ENCODE measurements around the gene KATNB1. TPM values are rescaled to one million over a fixed set of nuclear protein-coding genes. Genes with fewer than 3 reads are reported as not detected.
"Not testable (repeated sequence)": the region's sequence is repeated elsewhere in the genome, so short reads cannot be mapped to it uniquely, and the experiment has no call there.

Gene KATNB1
- total RNA-seq, 1 donor from 2014 or later, result 32.1 TPM

DNA sequence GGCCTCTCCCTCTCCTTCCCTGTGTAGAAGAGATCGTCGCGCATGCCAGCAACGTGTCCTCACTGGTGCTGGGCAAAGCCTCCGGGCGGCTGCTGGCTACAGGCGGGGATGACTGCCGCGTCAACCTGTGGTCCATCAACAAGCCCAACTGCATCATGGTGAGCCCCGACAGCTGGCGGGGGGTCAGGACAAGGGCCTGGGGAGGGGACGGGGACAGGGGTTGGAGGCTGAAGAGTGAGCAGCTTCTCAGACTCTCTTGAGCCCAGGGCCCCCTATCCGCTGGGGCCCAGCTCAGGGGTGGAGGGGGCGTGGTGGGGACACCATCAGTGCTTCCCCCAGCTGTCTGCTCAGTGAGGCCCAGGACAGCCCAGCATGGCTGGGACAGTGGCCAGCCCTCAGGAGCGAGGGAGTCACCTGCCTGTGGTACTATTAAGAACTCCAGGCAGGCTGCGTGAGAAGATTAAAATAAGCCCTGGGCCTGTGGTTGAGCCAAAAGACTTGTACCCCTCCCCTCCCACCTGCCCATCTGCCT lies 6.2 kb downstream of the KATNB1 start:
- intact Hi-C loops (cut with micrococcal nuclease), result no loop called here

DNA sequence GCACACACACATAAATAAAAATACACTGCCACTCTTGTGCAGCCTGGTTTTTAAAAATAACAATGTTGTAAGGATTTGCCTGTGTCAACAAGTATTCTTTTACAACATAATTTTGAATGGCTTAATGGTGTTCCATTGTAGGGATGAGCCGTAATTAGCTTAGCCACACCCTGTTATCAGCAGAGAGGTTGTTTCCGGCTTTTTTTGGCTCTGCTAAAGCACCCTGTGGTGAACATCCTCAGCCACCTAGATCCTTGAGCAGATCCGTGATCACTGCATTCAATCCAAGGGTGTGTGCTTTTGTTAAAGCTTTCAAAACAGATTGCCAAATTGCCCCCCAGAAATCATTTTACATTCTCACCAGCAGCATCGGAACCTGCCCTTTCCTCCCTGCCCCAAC lies 7.0 kb downstream of the KATNB1 start:
- intact Hi-C loops (cut with micrococcal nuclease), result no loop called here

DNA sequence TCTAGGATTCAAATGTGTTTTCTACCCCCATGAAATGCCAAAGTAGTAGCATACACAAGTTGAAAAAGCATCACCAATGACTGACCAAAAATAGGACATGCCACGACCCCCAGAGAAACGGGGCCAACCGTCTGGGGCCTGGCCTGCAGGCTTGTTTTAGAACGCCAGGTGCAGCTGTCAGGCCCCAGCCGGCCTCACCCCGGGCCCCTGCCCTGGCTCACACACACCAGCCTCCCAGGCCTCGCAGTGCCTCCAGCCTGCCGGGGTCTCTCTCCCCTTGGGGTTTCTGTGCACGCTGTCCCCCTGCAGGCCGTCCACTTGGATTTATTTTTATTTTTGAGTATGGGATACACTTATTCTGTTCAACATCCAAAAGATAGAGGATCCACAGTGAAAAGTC lies 7.9 kb downstream of the KATNB1 start:
- intact Hi-C loops (cut with micrococcal nuclease), result no loop called here

DNA sequence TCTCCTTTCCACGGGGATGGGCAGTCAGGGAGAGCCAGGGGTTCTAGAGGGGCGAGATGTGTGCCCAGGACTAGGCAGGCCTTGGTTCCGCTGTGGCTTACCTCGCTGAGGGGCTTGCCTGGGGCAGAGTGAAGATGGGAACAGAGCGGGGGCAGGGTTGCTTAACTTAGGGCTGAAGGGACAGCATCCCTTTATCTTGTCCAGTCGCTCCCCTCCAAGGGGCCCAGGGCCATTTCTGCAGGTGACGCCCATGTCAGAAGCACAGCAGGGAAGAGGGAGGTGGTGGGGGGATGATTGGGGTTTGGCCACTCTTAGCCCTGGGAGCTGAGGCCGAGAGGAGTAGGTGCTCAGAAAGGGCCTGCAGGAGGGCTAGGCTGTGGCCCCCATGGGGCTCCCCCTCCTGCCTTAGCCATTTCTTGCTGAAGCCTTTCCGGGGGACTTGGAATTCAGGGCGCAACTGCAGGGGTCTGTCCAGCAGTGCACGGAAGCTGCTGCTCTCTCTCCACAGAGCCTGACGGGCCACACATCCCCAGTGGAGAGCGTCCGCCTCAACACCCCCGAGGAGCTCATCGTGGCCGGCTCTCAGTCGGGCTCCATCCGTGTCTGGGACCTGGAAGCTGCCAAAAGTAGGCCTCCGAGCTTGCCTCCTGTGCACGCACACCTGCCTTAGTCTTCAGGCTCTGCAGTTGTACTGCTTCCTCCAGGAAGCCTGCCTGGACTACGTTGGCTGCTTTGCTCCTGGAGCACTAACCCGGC lies 8.5 kb downstream of the KATNB1 start:
- intact Hi-C loops (cut with micrococcal nuclease), result no loop called here

DNA sequence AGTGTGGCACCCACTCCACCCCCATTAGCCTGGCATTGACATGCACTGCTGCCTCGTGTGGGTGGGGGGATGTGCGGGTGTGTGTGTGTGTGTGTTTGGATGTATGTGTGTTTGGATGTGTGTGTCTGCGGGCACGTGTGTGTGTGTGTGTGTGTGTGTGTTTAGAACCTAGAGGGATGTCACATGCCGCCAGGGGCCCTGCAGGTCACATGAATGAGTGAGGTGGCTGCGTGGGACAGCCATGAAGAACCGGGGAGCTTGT lies 9.0 kb downstream of the KATNB1 start:
- intact Hi-C loops (cut with micrococcal nuclease), result no loop called here

DNA sequence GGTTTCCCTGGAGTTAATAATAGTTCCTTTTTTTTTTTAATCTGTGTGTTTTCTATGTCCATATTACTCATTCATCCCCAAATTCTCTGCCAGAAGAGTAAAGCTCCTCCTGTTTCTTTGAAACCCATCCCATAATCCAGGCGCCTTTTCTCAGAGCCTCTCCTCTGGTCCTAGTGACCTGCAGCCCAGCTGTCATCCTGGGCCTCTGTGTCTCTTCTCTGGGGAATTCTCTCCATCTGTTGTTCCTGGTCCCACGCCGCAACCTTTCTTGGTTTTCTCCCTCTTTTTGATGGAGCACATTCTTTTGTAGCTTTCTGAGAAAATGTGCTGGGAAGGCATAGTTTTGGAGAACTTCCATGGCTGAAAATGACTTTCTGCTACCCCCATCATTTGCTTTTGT lies 10.2 kb downstream of the KATNB1 start:
- intact Hi-C loops (cut with micrococcal nuclease), result no loop called here

DNA sequence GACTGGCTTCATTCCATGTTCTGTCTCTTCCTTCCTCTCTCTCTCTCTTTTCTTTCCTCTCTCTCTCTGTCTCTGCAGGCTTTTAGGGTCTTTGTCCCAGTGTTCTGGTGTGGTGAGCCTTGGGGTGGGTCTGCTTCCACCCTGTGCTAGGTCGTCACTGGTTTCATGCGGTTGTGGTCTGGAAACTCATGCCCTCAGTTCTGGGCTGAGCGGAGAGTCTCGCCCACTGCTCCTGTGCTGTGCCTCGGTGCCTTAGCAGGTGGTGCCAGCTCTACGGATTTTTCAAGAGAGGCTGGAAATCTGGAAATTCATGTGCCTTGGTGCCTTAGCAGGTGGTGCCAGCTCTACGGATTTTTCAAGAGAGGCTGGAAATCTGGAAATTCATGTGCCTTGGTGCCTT lies 10.7 kb downstream of the KATNB1 start:
- intact Hi-C loops (cut with micrococcal nuclease), result not testable (repeated sequence)

DNA sequence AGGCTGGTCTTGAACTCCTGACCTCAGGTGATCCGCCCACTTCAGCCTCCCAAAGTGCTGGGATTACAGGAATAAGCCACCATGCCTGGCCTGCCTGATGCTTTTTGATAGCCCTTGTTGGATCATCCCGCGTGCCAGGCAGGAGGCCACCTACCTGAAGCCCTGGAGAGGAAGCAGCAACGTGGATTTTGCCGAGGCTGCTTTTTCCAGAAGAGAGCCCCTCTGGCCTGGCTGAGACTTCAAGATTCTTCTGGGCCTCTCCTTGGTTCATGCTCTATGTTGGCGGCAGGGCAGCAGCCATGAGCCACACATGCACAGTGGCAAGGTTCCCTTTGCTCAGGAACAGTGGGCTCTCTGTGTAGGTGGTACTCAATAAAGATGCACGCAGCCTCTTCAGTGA lies 11.5 kb downstream of the KATNB1 start:
- intact Hi-C loops (cut with micrococcal nuclease), result no loop called here

DNA sequence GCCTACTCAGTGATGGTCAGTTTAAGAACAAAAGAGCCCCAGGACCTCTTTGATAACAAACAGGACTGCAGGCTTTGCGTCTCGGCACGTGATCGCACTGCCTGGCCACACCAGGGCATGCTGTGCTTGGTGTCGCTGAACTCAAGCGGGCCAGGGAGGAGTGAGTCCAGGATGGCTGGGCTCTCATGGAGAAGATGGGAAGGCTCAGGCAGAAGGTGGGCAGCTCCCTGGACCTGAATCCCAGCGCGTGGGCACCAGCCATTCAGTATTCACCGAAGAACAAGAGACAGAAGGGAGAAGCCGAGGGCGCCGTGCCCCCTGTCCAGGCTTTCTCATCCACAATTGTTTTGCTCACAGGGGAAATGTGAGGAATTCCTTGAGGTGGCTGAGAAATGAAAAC lies 11.9 kb downstream of the KATNB1 start:
- intact Hi-C loops (cut with micrococcal nuclease), result no loop called here

DNA sequence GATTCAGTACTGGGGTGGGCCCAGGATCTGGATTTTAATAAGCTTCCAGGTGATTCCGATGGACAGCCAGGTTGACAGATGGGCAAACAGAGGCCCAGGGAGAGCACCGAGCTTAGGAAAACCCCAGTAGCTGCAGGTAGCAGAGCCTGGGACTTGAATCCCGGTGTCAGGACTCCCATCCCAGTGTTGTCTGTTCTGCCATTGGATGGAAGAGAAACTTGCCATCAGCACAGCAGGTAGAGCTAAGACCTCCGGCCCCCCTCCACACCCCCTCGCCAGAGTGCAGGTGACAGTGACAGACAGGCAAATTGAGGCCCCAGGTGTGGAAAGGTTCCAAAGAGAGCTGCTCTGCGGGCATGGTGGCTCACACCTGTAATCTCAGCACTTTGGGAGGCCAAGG lies 12.4 kb downstream of the KATNB1 start:
- intact Hi-C loops (cut with micrococcal nuclease), result no loop called here

DNA sequence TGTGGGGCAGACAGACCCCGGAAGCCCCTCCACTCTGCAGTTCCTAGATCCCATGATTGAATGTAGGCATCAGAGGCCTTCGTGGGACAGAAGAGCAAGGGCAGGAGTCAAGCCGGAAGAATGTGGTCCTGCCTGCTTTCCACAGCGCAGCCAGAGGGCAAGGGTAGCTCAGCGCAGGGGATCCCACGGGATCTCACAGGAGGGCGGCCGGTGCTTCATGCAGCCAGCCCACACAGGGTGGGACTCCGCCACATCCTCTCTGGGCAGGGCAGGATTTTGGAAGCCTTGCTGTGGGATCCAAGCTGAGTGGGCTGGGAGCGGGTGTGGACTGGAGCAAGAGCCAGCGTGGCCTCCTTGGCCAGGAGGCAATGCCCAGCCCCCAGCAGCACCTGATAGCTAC lies 13.0 kb downstream of the KATNB1 start:
- intact Hi-C loops (cut with micrococcal nuclease), result no loop called here

DNA sequence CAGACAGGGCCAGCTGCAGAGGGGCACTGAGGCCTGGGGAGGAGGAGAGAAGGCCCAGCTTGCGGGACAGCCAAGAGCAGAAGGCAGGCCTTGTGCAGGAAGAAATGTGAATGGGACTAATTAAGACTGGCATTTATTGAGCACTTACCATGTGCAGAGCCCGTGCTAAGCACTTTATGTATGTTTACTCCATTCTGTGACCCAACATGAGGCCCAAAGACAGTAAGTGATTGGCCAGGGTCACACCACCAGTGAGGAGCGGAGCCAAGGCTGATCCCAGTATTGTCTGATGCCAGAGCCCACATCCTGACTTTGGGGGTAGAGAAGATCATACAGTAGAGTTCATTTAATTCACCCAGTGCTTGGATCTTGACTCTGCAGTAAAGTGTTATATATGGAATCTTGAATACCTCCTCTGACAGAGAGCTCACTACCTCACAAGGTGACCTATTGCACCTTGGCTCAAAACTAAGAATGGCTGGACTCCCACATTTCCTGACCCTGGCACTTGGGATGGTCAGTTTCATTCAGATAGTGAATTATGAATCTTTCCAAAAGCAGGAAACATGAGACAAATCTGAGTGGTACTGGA lies 13.6 kb downstream of the KATNB1 start:
- intact Hi-C loops (cut with micrococcal nuclease), result no loop called here

DNA sequence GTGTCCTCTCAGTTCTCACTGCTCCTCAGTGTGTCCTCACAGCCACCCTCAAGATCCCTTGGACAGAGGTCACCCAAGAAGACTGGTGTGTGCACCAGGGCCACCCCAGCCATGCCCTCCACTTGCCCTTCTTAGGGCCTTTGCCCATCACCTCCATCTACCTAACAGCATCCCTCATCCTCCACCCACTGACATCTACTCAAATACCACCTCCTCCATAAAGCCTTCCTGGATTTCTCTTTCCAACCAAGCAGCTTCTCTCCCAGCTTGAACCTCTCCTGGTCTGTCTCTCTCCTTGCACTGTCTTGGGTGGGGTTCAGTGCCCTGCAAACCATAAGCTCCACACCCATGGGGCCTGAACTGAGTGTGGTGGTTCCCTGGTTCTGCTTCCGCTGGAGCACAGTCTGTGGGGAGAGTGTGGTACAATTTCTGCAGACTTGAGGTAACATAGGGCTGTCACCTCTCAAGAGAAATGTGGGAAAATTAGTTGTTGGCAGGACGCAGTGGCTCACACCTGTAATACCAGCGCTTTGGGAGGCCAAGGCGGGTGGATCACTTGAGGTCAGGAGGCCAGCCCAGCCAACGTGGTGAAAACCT lies 14.4 kb downstream of the KATNB1 start:
- intact Hi-C loops (cut with micrococcal nuclease), result no loop called here

DNA sequence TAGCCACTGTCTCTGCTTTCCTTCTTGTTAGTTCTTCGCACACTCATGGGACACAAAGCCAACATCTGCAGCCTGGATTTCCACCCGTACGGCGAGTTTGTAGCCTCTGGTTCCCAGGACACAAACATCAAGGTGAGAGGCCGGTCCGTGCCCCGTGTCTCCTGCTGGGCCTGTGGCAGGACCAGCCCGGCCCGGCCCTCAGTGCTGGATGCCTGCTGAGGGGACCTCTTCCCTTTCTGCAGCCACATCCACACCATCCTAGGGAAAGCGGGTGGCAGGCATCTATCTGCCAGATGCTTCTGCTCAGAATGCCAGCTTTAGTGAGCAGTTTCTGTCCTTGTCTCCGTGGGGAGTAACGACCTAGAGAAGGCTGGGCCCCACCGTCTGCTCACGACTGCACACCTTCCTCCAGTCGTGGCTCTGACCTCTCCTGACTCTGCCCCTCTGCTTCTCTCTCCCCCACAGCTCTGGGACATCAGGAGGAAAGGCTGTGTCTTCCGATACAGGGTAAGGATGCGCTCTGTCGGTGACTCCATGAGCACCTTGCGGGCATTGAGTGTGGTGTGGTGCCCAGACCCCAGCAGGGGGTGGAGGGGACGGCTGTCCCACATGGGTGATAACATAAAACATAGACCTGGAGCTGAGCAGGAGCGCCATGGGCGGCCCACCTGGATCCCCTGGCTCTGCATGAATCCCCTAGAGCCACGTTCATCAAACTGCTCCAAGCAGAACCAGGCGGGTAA lies 15.4 kb downstream of the KATNB1 start:
- intact Hi-C loops (cut with micrococcal nuclease), result no loop called here

DNA sequence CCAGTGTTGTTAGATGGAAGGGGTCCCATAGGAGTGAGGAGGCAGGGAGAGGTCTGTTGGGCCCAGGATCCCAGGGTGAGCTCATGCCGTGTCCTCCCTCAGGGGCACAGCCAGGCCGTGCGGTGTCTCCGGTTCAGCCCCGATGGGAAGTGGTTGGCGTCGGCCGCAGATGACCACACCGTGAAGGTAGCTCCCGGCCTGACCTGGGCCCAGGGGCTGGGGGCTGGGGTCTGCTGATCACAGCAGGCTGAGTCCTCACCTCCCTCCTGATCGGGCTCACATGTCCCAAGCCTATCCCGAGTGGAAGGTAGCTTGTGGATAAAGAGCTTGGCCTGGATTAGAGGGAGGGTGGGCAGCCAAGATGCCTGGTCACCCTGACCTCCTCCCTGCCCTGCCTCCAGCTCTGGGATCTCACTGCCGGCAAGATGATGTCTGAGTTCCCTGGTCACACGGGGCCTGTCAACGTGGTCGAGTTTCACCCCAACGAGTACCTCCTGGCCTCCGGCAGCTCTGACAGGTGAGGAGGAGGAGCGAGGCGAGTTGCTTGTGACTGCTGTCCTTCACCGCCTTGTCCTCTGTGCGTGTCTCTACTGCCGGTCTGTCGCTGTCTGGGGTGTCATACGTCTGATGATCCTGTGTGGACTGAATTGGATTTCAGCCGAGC lies 16.1 kb downstream of the KATNB1 start:
- intact Hi-C loops (cut with micrococcal nuclease), result no loop called here

DNA sequence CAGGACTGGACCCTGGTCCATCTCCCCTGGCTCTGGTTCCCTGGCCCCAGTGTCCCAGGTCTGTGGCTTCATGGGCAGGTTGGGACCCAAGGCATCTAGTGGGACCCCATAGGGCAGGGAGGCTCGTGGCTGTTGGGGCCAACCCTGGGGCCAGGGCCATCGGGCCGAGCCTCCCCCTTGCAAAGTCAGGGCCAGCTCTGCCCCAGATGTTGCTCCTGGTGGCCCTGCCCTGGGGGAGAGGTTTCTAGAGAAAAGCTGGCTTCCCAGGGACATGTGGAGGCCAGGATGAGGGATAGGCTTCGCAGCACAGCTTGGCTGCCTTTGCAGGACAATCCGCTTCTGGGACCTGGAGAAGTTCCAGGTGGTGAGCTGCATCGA lies 16.6 kb downstream of the KATNB1 start:
- intact Hi-C loops (cut with micrococcal nuclease), result no loop called here

DNA sequence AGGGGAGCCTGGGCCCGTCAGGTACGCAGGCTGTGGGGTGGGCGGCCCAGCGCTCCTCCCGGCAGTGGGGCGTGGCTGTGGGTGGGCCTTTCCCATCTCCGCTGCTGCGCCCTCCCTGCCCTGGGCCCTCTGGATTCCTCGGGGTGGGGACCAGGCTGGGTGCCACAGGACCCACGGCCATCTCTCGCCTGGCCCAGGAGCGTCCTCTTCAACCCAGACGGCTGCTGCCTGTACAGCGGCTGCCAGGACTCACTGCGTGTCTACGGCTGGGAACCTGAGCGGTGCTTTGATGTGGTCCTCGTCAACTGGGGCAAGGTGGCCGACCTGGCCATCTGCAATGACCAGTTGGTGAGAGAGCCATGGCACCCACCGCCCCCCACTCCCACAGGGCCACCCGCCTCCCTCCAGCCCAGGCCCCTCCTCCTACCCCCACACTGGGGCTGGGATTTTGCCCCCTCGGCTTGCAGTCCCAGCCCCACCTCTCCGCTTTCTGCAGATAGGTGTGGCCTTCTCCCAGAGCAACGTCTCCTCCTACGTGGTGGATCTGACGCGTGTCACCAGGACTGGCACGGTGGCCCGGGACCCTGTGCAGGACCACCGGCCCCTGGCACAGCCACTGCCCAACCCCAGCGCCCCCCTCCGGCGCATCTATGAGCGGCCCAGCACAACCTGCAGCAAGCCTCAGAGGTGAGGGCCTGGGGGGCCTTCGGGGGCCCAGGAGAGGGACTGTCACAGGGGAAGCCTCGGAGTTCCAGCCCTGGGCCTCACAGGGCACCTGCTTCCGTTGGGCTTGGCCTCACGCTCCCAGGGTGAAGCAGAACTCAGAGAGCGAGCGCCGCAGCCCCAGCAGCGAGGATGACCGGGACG lies 17.2 kb downstream of the KATNB1 start:
- intact Hi-C loops (cut with micrococcal nuclease), result no loop called here

DNA sequence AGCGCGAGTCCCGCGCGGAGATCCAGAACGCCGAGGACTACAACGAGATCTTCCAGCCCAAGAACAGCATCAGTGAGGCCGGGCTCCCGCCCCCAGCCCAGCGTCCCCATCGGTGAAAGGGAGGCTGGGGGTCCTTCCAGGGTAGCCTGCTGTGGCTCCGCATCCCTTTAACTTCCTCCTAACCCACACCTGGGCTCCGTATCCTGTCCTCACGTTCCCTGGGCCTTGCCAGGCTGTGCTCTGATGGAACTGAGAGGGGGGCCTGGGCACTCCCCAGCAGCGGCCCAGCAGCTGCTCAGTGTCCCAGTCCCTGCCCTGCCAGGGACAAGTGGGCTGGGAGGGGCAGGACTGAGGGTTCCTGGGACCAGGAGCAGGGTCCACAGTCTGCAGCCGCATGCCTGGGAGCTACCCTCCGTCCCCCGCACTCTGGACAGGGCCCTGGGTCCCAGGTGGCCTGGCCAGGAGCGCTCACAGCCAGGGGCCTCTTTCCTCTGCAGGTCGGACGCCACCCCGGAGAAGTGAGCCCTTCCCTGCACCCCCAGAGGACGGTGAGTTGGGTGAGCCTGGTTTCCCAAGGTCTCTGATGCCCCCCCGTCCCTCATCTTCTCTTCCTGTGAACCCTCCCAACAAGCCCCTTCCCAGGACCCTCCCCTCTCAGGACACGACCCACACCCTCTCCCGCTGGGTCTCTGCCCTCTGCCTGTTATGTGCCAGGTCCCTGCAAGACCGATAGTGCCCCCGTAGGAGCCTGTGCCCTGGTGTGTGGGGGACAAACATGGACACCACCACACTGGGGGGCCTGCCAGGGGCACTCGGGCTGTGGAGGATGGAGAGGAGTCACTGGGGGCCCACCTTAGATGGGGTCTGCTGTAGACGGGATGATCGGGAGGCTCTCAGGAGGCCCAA lies 18.1 kb downstream of the KATNB1 start:
- intact Hi-C loops (cut with micrococcal nuclease), result no loop called here

DNA sequence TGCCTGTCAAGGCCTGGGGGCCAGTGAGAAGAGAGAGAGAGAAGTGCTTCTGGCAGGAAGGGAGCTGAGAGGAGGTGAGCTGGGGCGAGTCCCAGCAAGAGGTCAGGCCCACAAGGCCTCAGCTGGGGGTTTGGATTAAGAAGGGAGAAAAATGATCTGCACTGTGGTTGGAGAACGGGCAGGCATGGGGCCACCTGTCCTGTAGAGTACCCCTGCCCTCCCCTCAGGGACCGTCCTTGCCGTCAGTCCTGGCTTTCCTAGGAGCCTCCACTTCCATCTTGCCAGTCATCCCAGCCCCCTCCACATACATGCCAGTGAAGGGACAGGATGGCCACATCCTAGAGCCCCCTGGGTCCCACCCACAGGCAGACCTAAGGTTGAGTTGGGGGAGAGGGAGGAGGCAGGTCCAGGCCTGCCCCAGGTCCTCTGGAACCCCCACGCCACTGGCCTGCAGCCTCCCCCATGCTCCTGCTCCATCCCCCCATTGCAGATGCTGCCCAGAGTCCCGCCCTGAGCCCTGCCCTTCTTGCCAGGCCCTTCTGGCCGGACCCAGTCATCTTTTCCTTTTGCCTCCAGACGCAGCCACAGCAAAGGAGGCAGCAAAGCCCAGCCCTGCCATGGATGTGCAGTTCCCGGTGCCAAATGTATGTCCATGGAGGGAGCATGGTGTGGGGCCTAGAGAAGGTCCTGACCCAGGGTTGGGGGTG lies 18.9 kb downstream of the KATNB1 start:
- intact Hi-C loops (cut with micrococcal nuclease), result no loop called here
